Activated T-helper 17 cell treated with anti-CD3 and anti-CD28 coated beads, Interleukin-2, amount 50 U/mL, for 72 hours (primary cell): ENCODE measurements around the gene ISG15. TPM values are rescaled to one million over a fixed set of nuclear protein-coding genes. Genes with fewer than 3 reads are reported as not detected.
"Not testable (repeated sequence)": the region's sequence is repeated elsewhere in the genome, so short reads cannot be mapped to it uniquely, and the experiment has no call there.

ENCODE experiments used
- ATAC-seq: fragments of 150-1000 bp; cut with Tn5 transposase; replicated peaks from 2 replicates; pipeline ENCODE4 v1.10.0; 2021; ENCODE audit warnings: mild to moderate bottlenecking, moderate library complexity
- H3K27ac Mint-ChIP-seq: one replicate; pipeline ENCODE4 v1.8.0; 2022; ENCODE audit warnings: mixed read lengths
- H3K27me3 Mint-ChIP-seq: one replicate; pipeline ENCODE4 v1.8.0; 2022; ENCODE audit warnings: mixed read lengths
- H3K36me3 Mint-ChIP-seq: one replicate; pipeline ENCODE4 v1.8.0; 2022; ENCODE audit warnings: low read depth, mild to moderate bottlenecking, mixed read lengths
- H3K4me1 Mint-ChIP-seq: one replicate; pipeline ENCODE4 v1.8.0; 2022; ENCODE audit warnings: mixed read lengths
- H3K4me3 Mint-ChIP-seq: one replicate; pipeline ENCODE4 v1.8.0; 2022; ENCODE audit warnings: mild to moderate bottlenecking, mixed read lengths
- H3K9me3 Mint-ChIP-seq: one replicate; pipeline ENCODE4 v1.8.0; 2022; ENCODE audit warnings: mixed read lengths
- total RNA-seq, 2 donors: library from RNA; stranded (reverse); gene quantifications; one replicate each; pipeline ENCODE4 v1.2.3, GENCODE V29; 2022

ISG15 gene
- total RNA-seq, 2 donors from 2014 or later = 13.5 to 36.5 TPM

- Mint-ChIP-seq H3K27ac (no peak overlapping the region), H3K27me3 (peaks cover 4% of the 10 kb centered on the region), H3K4me1 (peaks cover 6% of the 10 kb centered on the region), H3K9me3 (no peaks in the 10 kb centered on the region), H3K36me3 (no peaks in the 10 kb centered on the region), H3K4me3 (no peak overlapping the region)
- no peak for ATAC-seq
Observed at GRCh38 chr1:972726-973458, 40.4 kb upstream of the ISG15 start.

- peaks cover 4% of the 10 kb centered on the region for H3K27me3 Mint-ChIP-seq
- H3K27ac Mint-ChIP-seq = no peak overlapping the region
- no peak overlapping the region for H3K4me3 Mint-ChIP-seq
- no peak for ATAC-seq
- H3K9me3 Mint-ChIP-seq = no peaks in the 10 kb centered on the region
- no peaks in the 10 kb centered on the region for H3K36me3 Mint-ChIP-seq
- H3K4me1 Mint-ChIP-seq = peaks cover 6% of the 10 kb centered on the region
Observed at GRCh38 chr1:973459-974292, 39.6 kb upstream of the ISG15 start.

- Mint-ChIP-seq H3K4me1 (peaks cover 6% of the 10 kb centered on the region), H3K4me3 (no peak overlapping the region), H3K36me3 (no peaks in the 10 kb centered on the region), H3K27me3 (peaks cover 4% of the 10 kb centered on the region), H3K9me3 (no peaks in the 10 kb centered on the region), H3K27ac (no peak overlapping the region)
- no peak for ATAC-seq
Observed at GRCh38 chr1:974293-974640, 39.0 kb upstream of the ISG15 start.

GRCh38 chr1:974687-975328, 38.5 kb upstream of the ISG15 start:
- no peaks in the 10 kb centered on the region for H3K9me3 Mint-ChIP-seq
- H3K27me3 Mint-ChIP-seq = peaks cover 4% of the 10 kb centered on the region
- H3K36me3 Mint-ChIP-seq = no peaks in the 10 kb centered on the region
- no peak overlapping the region for H3K4me3 Mint-ChIP-seq
- H3K4me1 Mint-ChIP-seq = peaks cover 6% of the 10 kb centered on the region
- no peak overlapping the region for H3K27ac Mint-ChIP-seq
- ATAC-seq = no peak

GRCh38 chr1:975365-975764, 37.9 kb upstream of the ISG15 start:
- H3K27me3 Mint-ChIP-seq = peaks cover 4% of the 10 kb centered on the region
- no peak for ATAC-seq
- no peaks in the 10 kb centered on the region for H3K9me3 Mint-ChIP-seq
- no peaks in the 10 kb centered on the region for H3K36me3 Mint-ChIP-seq
- H3K27ac Mint-ChIP-seq = no peak overlapping the region
- H3K4me1 Mint-ChIP-seq = peaks cover 6% of the 10 kb centered on the region
- H3K4me3 Mint-ChIP-seq = no peak overlapping the region

- Mint-ChIP-seq H3K4me1 (peaks cover 6% of the 10 kb centered on the region), H3K36me3 (no peaks in the 10 kb centered on the region), H3K9me3 (no peaks in the 10 kb centered on the region), H3K27ac (no peak overlapping the region), H3K27me3 (peaks cover 4% of the 10 kb centered on the region), H3K4me3 (no peak overlapping the region)
- ATAC-seq = peak; percentile 90
Observed at GRCh38 chr1:975896-976683, 37.2 kb upstream of the ISG15 start.

- H3K27ac Mint-ChIP-seq, H3K27me3 Mint-ChIP-seq, H3K4me3 Mint-ChIP-seq, ATAC-seq, H3K36me3 Mint-ChIP-seq, H3K4me1 Mint-ChIP-seq, H3K9me3 Mint-ChIP-seq: not testable (repeated sequence)
Observed at GRCh38 chr1:976791-977190, 36.5 kb upstream of the ISG15 start.

- Mint-ChIP-seq H3K27me3 (peaks cover 5% of the 10 kb centered on the region), H3K27ac (no peak overlapping the region), H3K9me3 (no peaks in the 10 kb centered on the region), H3K36me3 (no peaks in the 10 kb centered on the region), H3K4me3 (no peak overlapping the region), H3K4me1 (peaks cover 6% of the 10 kb centered on the region)
- no peak for ATAC-seq
Observed at GRCh38 chr1:978069-978834, 35.0 kb upstream of the ISG15 start.

- Mint-ChIP-seq H3K36me3 (no peaks in the 10 kb centered on the region), H3K4me1 (peaks cover 6% of the 10 kb centered on the region), H3K4me3 (no peak overlapping the region), H3K27ac (no peak overlapping the region), H3K9me3 (no peaks in the 10 kb centered on the region), H3K27me3 (peaks cover 7% of the 10 kb centered on the region)
- ATAC-seq = no peak
Observed at GRCh38 chr1:978835-979743, 34.2 kb upstream of the ISG15 start.

- Mint-ChIP-seq H3K27ac (no peak overlapping the region), H3K9me3 (no peaks in the 10 kb centered on the region), H3K36me3 (no peaks in the 10 kb centered on the region), H3K4me3 (no peak overlapping the region), H3K27me3 (peaks cover 7% of the 10 kb centered on the region), H3K4me1 (peaks cover 6% of the 10 kb centered on the region)
- no peak for ATAC-seq
Observed at GRCh38 chr1:979744-980072, 33.6 kb upstream of the ISG15 start.

GRCh38 chr1:980137-980571, 33.1 kb upstream of the ISG15 start:
- ATAC-seq = no peak
- H3K36me3 Mint-ChIP-seq = no peaks in the 10 kb centered on the region
- no peaks in the 10 kb centered on the region for H3K9me3 Mint-ChIP-seq
- no peak overlapping the region for H3K4me3 Mint-ChIP-seq
- no peak overlapping the region for H3K27ac Mint-ChIP-seq
- peaks cover 6% of the 10 kb centered on the region for H3K4me1 Mint-ChIP-seq
- H3K27me3 Mint-ChIP-seq = peaks cover 9% of the 10 kb centered on the region

- Mint-ChIP-seq H3K4me1 (peaks cover 3% of the 10 kb centered on the region), H3K27ac (no peak overlapping the region), H3K4me3 (no peak overlapping the region), H3K36me3 (no peaks in the 10 kb centered on the region), H3K9me3 (no peaks in the 10 kb centered on the region), H3K27me3 (peaks cover 8% of the 10 kb centered on the region)
- ATAC-seq = no peak
Observed at GRCh38 chr1:980602-981395, 32.5 kb upstream of the ISG15 start.
